Measurements from ENCODE around the gene ADRB1. TPM values are rescaled to one million over a fixed set of nuclear protein-coding genes. Genes with fewer than 3 reads are reported as not detected.

The ADRB1 gene
- total RNA-seq, 2 donors from 2014 or later = 1.3 to 1.6 TPM

GRCh38 chr10:114052255-114052654, 8.6 kb downstream of the ADRB1 start:
- Mint-ChIP-seq H3K36me3 (no peaks in the 10 kb centered on the region), H3K27me3 (peaks cover 26 to 46% of the 10 kb centered on the region in 2 donors)

DNA sequence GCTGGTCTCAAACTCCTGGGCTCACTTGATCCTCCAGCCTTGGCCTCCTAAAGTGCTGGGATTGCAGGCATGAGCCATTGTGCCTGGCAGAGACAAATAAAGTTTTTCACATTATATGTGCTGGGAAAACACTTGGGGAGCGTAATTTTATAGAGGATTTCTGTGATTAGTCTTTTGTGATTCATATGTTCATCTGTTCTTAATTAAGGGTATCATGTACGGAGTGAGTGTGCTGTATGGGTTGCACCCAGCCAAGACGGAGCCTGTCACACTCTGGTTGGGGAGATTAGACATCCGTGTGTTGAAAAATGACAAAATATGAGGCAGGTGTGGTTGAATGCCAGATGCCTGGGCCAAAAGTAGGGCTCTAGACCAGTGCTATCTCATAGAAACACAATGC, 10.3 kb downstream of the ADRB1 start:
- Mint-ChIP-seq H3K27ac (no peak overlapping the region), H3K27me3 (peaks cover 20 to 35% of the 10 kb centered on the region in 2 donors), H3K36me3 (no peaks in the 10 kb centered on the region), H3K9me3 (no peaks in the 10 kb centered on the region), H3K4me3 (no peak overlapping the region), H3K4me1 (ENCODE audit: low read depth in 2 of 2) (peaks cover 9 to 14% of the 10 kb centered on the region in 2 donors)
- ATAC-seq (no peak), DNase-seq (ENCODE audit: low spot score) (no peak)

More at GRCh38 chr10:114052255-114052654, 8.6 kb downstream of the ADRB1 start:
- peaks cover 8 to 11% of the 10 kb centered on the region in 2 donors for H3K4me1 Mint-ChIP-seq (ENCODE audit: low read depth in 2 of 2)
- no peak overlapping the region for H3K4me3 Mint-ChIP-seq
- H3K9me3 Mint-ChIP-seq = no peaks in the 10 kb centered on the region
- ATAC-seq = no peak
- H3K27ac Mint-ChIP-seq = no peak overlapping the region
- no peak for DNase-seq (ENCODE audit: low spot score)

GRCh38 chr10:114057855-114058254, 14.2 kb downstream of the ADRB1 start:
- Mint-ChIP-seq H3K9me3 (no peaks in the 10 kb centered on the region), H3K27me3 (peaks cover 8 to 13% of the 10 kb centered on the region in 2 donors)
- ATAC-seq = peak in 1 of 2 donors; percentile 20

DNA sequence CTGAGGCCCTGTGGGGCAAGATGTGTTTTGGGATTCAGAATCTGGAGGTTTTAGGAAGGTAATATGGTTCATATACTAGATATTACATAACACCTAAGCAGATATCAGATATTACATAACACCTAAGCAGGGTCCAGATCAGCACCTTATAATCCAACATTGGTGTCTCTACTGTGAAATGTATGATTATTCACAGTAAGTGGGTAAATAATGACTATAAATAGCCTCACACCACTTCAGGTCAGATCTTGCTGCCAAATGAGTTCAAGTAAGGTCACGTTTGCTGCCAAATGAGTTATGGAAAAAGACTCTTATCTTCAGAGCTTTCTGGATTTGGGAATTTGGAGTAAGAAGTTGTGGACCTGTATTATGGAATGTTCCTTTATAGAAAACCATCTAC, 14.6 kb downstream of the ADRB1 start:
- Mint-ChIP-seq H3K4me1 (ENCODE audit: low read depth in 2 of 2) (peaks cover 28 to 29% of the 10 kb centered on the region in 2 donors), H3K9me3 (no peaks in the 10 kb centered on the region), H3K27me3 (peaks cover 7 to 17% of the 10 kb centered on the region in 2 donors), H3K27ac (no peak overlapping the region), H3K4me3 (peak overlapping the region; percentile 15), H3K36me3 (no peaks in the 10 kb centered on the region)
- ATAC-seq (peak; percentile 15 to 31), DNase-seq (ENCODE audit: low spot score) (no peak)

More at GRCh38 chr10:114057855-114058254, 14.2 kb downstream of the ADRB1 start:
- H3K4me3 Mint-ChIP-seq = no peak overlapping the region
- H3K27ac Mint-ChIP-seq = no peak overlapping the region
- DNase-seq (ENCODE audit: low spot score) = no peak
- H3K36me3 Mint-ChIP-seq = no peaks in the 10 kb centered on the region
- peaks cover 28 to 29% of the 10 kb centered on the region in 2 donors for H3K4me1 Mint-ChIP-seq (ENCODE audit: low read depth in 2 of 2)

GRCh38 chr10:114059561-114059960, 15.9 kb downstream of the ADRB1 start:
- H3K27me3 Mint-ChIP-seq = peaks cover 5 to 13% of the 10 kb centered on the region in 2 donors
- H3K9me3 Mint-ChIP-seq = no peaks in the 10 kb centered on the region
- ATAC-seq = no peak
- peaks cover 29% of the 10 kb centered on the region in 2 donors for H3K4me1 Mint-ChIP-seq (ENCODE audit: low read depth in 2 of 2)
- no peak overlapping the region for H3K4me3 Mint-ChIP-seq
- H3K36me3 Mint-ChIP-seq = no peaks in the 10 kb centered on the region
- H3K27ac Mint-ChIP-seq = no peak overlapping the region
- no peak for DNase-seq (ENCODE audit: low spot score)

DNA sequence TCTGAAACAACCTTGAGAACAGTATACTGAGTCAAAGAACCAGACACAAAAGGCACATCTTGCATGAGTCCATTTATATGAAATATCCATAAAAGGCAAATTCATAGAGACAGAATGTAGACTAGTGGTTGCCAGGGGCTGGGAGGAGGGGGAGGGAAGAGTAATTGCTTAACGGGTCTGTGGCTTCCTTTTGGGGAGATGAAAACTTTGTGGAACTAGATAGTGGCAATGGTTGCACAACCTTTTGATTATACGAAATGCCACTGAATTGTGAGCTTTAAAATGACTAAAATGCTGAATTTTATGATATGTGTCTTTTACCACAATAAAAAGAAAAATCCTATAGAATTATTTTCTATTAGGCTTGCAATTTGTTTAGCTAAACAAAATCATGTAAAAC, 16.8 kb downstream of the ADRB1 start:
- Mint-ChIP-seq H3K9me3 (no peaks in the 10 kb centered on the region), H3K4me3 (peak overlapping the region; percentile 25), H3K27me3 (peaks cover 5 to 10% of the 10 kb centered on the region in 2 donors), H3K27ac (peak overlapping the region; percentile 10 to 51), H3K36me3 (no peaks in the 10 kb centered on the region), H3K4me1 (ENCODE audit: low read depth in 2 of 2) (peaks cover 29 to 34% of the 10 kb centered on the region in 2 donors)
- DNase-seq (ENCODE audit: low spot score) = no peak
- peak; percentile 43 to 61 for ATAC-seq

GRCh38 chr10:114061148-114061547, 17.5 kb downstream of the ADRB1 start:
- H3K27ac Mint-ChIP-seq = peak overlapping the region in 1 of 2 donors; percentile 10
- no peaks in the 10 kb centered on the region for H3K36me3 Mint-ChIP-seq
- H3K27me3 Mint-ChIP-seq = peaks cover 5 to 10% of the 10 kb centered on the region in 2 donors
- DNase-seq (ENCODE audit: low spot score) = no peak
- no peak for ATAC-seq
- no peaks in the 10 kb centered on the region for H3K9me3 Mint-ChIP-seq
- H3K4me1 Mint-ChIP-seq (ENCODE audit: low read depth in 2 of 2) = peaks cover 29 to 34% of the 10 kb centered on the region in 2 donors
- H3K4me3 Mint-ChIP-seq = peak overlapping the region; percentile 25

DNA sequence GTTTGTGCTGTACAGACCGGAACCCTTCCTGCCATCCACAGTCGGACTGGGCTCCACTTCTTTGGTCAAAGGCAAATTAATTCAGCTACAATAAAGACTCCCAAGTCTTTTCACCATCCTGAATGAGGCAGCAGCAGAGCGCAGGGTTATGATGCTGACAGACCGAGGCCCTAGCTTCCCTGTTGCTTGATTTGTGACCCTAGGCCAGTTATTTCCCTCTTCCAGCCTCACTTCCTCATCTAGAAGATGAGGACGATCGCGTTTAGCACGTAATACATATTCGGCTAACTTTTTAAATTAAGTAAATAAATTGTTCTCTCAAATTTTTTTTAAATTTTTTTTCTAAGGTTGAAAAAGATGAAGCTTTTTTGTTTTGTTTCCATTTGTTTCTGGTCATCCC, 18.1 kb downstream of the ADRB1 start:
- Mint-ChIP-seq H3K27me3 (peaks cover 5 to 10% of the 10 kb centered on the region in 2 donors), H3K27ac (no peak overlapping the region), H3K9me3 (no peaks in the 10 kb centered on the region), H3K4me3 (no peak overlapping the region), H3K36me3 (no peaks in the 10 kb centered on the region), H3K4me1 (ENCODE audit: low read depth in 2 of 2) (peaks cover 28 to 34% of the 10 kb centered on the region in 2 donors)
- no peak for ATAC-seq
- no peak for DNase-seq (ENCODE audit: low spot score)

GRCh38 chr10:114064151-114065048, 20.7 kb downstream of the ADRB1 start:
- peaks cover 25 to 28% of the 10 kb centered on the region in 2 donors for H3K4me1 Mint-ChIP-seq (ENCODE audit: low read depth in 2 of 2)
- ATAC-seq = no peak

DNA sequence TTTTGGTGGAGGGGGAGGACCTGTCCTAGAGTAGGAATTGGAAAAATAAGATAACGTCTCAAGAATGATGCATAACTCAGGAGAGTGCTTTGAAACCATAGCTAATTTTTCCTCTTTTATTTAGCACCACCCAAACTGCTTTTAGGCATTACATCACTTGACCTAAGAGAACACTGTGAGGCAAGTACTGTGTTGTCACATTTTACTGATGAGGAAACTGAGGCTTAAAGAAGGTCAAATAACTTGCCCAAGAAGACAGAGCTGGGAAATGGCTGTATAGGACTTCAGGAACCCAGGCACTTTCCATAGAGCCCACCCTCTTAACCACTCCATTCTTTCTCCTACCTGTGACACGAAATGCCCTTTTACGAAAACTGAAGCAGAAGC, 21.4 kb downstream of the ADRB1 start:
- peaks cover 5 to 10% of the 10 kb centered on the region in 2 donors for H3K27me3 Mint-ChIP-seq
- peaks cover 20 to 22% of the 10 kb centered on the region in 2 donors for H3K4me1 Mint-ChIP-seq (ENCODE audit: low read depth in 2 of 2)
- H3K9me3 Mint-ChIP-seq = no peaks in the 10 kb centered on the region
- no peak overlapping the region for H3K27ac Mint-ChIP-seq
- no peak for ATAC-seq
- no peak overlapping the region for H3K4me3 Mint-ChIP-seq
- H3K36me3 Mint-ChIP-seq = no peaks in the 10 kb centered on the region
- DNase-seq (ENCODE audit: low spot score) = no peak

More at GRCh38 chr10:114064151-114065048, 20.7 kb downstream of the ADRB1 start:
- Mint-ChIP-seq H3K27ac (peak overlapping the region in 1 of 2 donors; percentile 43), H3K36me3 (no peaks in the 10 kb centered on the region), H3K9me3 (no peaks in the 10 kb centered on the region), H3K4me3 (no peak overlapping the region), H3K27me3 (peaks cover 5 to 10% of the 10 kb centered on the region in 2 donors)
- no peak for DNase-seq (ENCODE audit: low spot score)

DNA sequence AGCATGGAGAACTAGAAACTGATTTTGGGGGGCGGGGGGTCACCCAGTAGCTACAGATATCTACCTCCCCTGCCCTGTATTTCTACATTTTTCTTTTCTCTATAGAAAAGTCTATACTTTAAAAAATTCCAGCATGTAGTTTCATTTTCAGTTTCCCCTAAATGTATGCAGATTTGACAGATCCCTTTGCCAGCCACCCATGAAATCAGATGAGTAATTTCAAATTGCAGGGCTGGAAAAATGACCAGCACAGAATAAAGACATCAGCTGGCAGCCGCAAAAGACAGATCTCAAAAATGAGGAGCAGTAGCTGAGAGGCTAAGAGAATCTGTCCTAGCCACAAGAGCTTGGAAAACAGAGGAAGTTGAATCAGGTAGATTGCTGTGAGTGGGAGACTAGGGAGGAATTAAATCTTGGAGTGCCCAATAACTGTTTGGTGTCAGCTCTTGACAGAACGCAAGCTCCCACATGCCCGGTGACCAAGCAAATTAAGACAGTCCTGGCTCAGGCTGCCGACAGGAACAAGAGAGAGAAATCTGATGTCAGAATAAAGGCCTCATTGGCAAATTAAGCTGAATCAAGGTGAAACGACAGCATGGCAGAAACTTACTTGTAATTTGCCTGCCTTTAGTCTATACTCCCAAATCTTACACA, 24.5 kb downstream of the ADRB1 start:
- H3K27ac Mint-ChIP-seq = peak overlapping the region; percentile 27 to 72
- no peak for DNase-seq (ENCODE audit: low spot score)
- peak overlapping the region; percentile 24 for H3K4me3 Mint-ChIP-seq
- no peak for ATAC-seq
- no peaks in the 10 kb centered on the region for H3K9me3 Mint-ChIP-seq
- peaks cover 14 to 20% of the 10 kb centered on the region in 2 donors for H3K4me1 Mint-ChIP-seq (ENCODE audit: low read depth in 2 of 2)
- no peaks in the 10 kb centered on the region for H3K36me3 Mint-ChIP-seq
- H3K27me3 Mint-ChIP-seq = peaks cover 5 to 7% of the 10 kb centered on the region in 2 donors

DNA sequence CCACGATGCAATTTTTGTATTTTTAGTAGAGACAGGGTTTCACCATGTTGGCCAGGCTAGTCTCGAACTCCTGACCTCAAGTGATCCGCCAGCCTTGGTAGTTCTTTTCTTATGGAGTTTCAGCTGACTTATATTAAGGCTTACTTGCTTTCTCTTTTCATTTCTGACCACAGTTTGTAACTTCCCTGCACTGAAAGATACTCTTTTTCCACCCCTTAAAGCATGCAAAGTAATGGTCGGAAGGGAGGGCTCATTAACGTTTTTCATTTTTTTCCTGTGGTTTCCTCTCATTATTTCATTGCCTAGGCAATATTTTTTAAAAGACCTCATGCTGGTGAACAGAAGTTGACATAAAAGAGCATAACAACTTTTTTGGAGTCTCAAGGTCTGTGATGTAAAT, 27.0 kb downstream of the ADRB1 start:
- Mint-ChIP-seq H3K36me3 (no peaks in the 10 kb centered on the region), H3K27me3 (no peaks in the 10 kb centered on the region), H3K9me3 (no peaks in the 10 kb centered on the region), H3K4me1 (ENCODE audit: low read depth in 2 of 2) (peaks cover 19 to 23% of the 10 kb centered on the region in 2 donors), H3K4me3 (no peak overlapping the region), H3K27ac (peak overlapping the region; percentile 21 to 86)
- ATAC-seq = no peak
- no peak for DNase-seq (ENCODE audit: low spot score)

DNA sequence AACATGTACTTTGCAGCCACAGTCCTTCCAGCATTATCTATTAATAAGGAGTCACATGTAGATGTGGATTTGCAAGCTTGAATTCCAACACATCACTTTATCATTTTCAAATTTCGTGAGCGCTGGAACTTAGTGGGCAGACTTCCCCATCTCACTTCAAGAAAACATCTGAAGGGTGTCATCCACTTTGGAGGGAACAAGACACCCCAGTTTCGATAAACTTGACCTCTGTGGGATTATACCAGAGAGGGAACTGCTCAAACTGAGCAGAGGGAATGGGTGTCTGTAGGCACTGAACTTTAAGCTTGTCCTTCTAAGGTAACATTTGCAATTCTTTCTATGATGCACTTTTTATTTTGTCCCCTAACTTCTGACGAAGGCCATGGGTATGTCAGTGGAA, 27.5 kb downstream of the ADRB1 start:
- peak overlapping the region; percentile 21 to 86 for H3K27ac Mint-ChIP-seq
- no peaks in the 10 kb centered on the region for H3K27me3 Mint-ChIP-seq
- ATAC-seq (no peak), DNase-seq (ENCODE audit: low spot score) (no peak)
- no peaks in the 10 kb centered on the region for H3K9me3 Mint-ChIP-seq
- peaks cover 19 to 23% of the 10 kb centered on the region in 2 donors for H3K4me1 Mint-ChIP-seq (ENCODE audit: low read depth in 2 of 2)
- H3K36me3 Mint-ChIP-seq = no peaks in the 10 kb centered on the region
- H3K4me3 Mint-ChIP-seq = no peak overlapping the region

Measured in natural killer cell treated with Interleukin-12 subunit alpha and Interleukin-12 subunit beta and Interleukin-15 and Interleukin-18, amount 100 ng/mL, for 72 hours (primary cell).